Stimulated activated CD4-positive, alpha-beta T cell treated with anti-CD3 and anti-CD28 coated beads, Interleukin-1b, Interleukin-23, amount 100 ng/mL, for 1 hour (primary cell): ENCODE results near the gene UQCC2.

Experiments
- DNase-seq, 2 donors: peaks; one replicate each; pipeline ENCODE4 v3.0.0-alpha.2; 2020; ENCODE audit warnings: low read depth in 2 of 2

The UQCC2 gene

GRCh38 chr6:33744001-33744848 lies 32.7 kb upstream of the UQCC2 start:
- peak; percentile 45 to 56 for DNase-seq

DNA sequence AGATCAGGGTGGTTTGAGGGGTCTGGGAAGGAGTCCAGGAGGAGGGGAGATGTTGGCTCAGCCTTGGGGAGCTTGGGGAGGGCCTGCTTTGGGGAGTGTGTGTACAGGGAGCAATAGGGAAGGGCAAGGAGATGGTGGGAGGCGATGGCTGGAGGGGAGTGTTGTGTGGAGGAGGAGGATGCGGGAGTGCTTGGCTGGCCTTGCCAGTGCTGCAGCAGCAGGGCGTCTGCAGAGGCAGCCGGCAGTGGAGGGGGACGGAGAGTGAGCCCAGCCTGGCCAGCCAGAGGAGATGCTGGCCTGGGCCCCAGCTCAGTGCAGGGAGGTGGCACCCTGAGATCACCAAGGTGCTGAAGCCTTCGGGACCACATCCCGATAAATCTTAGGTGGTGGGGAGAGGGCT lies 31.3 kb upstream of the UQCC2 start:
- DNase-seq: no peak

- DNase-seq: no peak
Measured at GRCh38 chr6:33742092-33742491, 30.6 kb upstream of the UQCC2 start.

DNA sequence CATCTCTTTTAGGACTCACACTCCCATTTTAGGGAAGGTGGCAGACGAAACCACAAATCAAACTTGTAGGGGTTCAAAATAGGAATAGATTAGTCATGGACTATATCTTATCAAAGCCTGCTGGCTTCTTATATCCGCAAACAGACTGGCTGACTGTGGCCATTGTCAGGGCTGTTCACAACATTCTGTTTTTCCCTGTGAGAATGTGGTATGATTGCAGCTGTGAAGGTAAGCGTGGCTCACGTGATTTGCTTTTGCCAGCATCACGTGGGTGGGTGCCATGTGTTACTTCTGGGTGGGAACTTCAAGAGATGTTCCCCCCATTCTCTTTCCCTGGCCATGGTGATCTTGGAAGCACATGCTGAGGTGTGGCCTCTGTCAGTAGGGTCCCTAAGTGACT lies 29.3 kb upstream of the UQCC2 start:
- DNase-seq: no peak

GRCh38 chr6:33740204-33740608 lies 28.7 kb upstream of the UQCC2 start:
- DNase-seq: no peak

DNA sequence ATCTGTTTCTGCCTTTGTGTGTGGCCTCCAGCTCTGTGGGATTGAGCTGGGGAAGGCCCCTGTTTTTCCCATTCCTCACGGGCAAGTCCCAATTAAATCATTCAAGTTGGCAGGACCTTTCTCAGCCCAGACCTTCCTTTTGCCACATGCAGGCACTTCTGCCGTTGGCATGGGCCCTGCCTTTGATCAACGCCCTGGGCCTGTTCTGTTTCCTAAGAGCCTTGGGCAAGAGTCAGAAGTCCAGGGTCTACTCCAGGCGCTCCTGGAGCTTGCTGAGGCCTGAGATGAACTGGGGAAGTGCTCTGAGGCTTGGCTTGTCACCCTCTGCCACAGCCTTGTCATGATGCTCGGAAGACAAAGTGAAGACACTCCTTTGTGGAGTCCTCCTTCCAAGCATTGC lies 28.1 kb upstream of the UQCC2 start:
- DNase-seq: no peak

DNA sequence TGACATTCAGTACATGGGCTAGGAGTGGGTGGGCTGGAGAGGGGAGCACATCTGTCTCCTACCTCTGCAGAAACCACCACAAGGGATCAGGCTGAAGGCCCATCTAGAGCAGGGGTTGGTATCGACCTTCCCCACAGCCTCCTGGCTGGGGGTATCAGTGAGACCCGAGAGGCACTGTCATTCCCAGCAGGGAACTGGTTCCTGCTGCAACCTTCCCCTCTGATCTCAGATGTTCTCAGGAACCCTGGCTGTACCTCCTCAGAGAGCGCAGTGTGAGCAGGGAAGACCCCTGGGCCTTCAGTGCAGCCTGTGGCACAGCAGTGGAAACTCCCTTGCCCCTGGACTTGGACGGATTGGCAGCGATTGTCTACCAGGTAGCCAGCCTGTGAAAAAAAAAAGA lies 27.4 kb upstream of the UQCC2 start:
- no peak for DNase-seq

GRCh38 chr6:33738153-33738552 lies 26.7 kb upstream of the UQCC2 start:
- no peak for DNase-seq

GRCh38 chr6:33737267-33738026 lies 25.9 kb upstream of the UQCC2 start:
- DNase-seq: no peak

GRCh38 chr6:33735216-33735615 lies 23.7 kb upstream of the UQCC2 start:
- no peak for DNase-seq

DNA sequence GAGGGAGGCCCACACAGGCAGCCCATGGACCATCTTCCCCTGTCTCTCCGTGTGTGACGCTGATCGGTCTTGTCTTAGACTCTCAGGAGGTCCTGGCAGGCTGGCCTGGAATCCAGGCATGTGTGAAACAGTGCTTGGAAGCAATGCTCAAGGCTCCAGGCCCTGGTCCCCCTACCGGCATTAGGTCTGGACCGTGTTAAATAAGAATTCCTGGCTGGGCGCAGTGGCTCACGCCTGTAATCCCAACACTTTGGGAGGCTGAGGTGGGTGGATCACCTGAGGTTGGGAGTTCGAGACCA lies 22.2 kb upstream of the UQCC2 start:
- DNase-seq: no peak

GRCh38 chr6:33732817-33733708 lies 21.6 kb upstream of the UQCC2 start:
- DNase-seq: no peak

DNA sequence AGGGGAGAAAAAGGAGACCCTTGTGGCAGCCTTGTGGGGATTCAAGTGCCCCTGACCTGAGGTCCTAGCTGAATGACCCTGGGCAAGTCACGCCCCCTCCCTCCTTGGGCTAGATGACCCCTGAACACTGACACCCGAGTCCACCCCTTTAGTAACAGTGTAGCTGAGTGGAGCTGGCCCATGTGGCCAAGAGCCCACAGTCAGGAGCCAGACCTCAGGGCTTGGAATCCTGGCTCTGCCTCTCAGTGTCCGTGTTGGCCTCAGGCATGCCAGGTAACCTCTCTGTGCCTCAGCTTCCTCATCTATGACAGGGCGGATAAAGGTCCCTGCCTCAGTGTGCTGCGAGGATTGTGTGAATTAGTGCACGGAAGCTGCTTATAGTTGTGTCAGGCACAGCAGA lies 20.9 kb upstream of the UQCC2 start:
- DNase-seq: no peak

GRCh38 chr6:33731751-33732282 lies 20.3 kb upstream of the UQCC2 start:
- DNase-seq: no peak

DNA sequence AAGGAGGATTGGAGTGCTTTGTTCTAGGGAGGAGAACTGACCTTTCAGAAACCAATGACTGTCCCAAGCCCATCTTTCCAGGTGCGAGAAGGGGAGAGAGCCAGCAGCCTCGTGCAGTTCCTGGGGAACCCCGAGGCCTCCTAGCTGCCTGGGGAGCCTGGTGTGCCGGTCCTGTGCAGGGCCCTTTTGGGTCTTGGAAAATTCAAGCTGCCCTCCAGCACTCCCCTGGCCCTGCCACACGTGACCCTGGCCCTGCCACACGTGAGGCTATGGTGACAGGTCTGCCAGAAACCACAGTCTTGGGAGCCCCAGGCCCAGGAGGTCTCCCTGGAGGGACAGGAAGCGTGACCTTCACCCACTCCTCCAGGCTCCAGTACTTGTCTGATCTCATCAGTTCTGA lies 19.5 kb upstream of the UQCC2 start:
- no peak for DNase-seq

GRCh38 chr6:33730611-33731010 lies 19.1 kb upstream of the UQCC2 start:
- DNase-seq: no peak

GRCh38 chr6:33729059-33729458 lies 17.6 kb upstream of the UQCC2 start:
- no peak for DNase-seq

DNA sequence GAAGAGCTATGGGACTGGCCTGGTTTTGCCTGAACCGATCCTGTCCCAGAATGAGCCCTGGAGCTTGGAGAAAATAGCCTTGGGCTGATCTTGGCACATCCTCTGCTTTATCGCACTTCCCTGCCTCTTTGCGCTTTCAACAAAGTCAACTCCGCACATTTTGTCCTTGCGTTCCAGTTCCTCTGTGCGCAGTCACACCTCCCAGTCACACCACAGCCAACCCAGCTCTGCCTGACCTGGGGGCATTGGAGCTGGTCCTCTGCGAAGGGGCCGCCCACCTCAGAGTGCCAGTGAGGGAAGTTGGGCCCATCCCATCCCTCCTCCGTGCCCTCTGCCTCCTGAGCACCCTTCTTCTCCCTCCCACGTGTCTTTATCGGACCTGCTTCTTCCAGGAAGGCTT lies 16.9 kb upstream of the UQCC2 start:
- no peak for DNase-seq

GRCh38 chr6:33727932-33728331 lies 16.4 kb upstream of the UQCC2 start:
- DNase-seq: no peak

GRCh38 chr6:33727126-33727525 lies 15.6 kb upstream of the UQCC2 start:
- DNase-seq: no peak

DNA sequence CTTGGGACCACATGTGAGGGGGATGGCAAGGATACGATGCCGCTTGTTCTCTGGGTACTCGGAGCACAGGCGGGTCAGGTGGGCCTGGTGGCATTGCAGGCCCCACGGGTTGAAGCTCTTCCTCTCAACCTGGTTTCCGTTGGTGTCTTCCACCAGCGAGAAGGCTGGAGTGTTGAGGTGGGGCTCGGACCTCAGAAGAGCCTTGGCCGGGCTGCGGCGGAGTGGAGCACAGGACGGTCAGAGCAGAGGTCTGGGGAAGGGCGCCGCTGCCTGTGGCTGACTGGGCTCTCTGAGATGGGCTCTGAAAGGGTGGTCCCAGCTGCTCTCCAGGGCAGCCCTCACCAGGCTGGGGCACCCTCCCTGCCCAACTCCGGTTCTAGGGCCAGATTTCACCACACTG lies 15.2 kb upstream of the UQCC2 start:
- no peak for DNase-seq
